ENCODE results near the gene GSE1. TPM values are rescaled to one million over a fixed set of nuclear protein-coding genes. Genes with fewer than 3 reads are reported as not detected.

The GSE1 gene
- total RNA-seq, 1 donor from 2014 or later, result 120 TPM

GRCh38 chr16:85619101-85619891, 6.2 kb downstream of the GSE1 start:
- no peaks in the 10 kb centered on the region for H3K27me3 ChIP-seq
- H3K4me1 ChIP-seq, result peaks cover 0 to 20% of the 10 kb centered on the region in 2 donors
- no peaks in the 10 kb centered on the region for H3K9me3 ChIP-seq
- no peak for TF ChIP-seq CTCF (IDR thresholded peaks at IDR 0.05)
- no peak overlapping the region for H3K4me3 ChIP-seq
- peaks cover 0 to 5% of the 10 kb centered on the region in 2 donors for H3K36me3 ChIP-seq
- H3K27ac ChIP-seq, result no peak overlapping the region
- intact Hi-C loops (cut with DNase I), result no loop called here
- DNase-seq (ENCODE audit: low spot score in 2 of 2), result no peak

- H3K4me1 ChIP-seq, result peaks cover 0 to 9% of the 10 kb centered on the region in 2 donors
- H3K4me3 ChIP-seq, result no peak overlapping the region
- no peak for TF ChIP-seq CTCF (IDR thresholded peaks at IDR 0.05)
- intact Hi-C loops (cut with DNase I), result no loop called here
- peaks cover 0 to 5% of the 10 kb centered on the region in 2 donors for H3K36me3 ChIP-seq
- DNase-seq (ENCODE audit: low spot score in 2 of 2), result no peak
- no peaks in the 10 kb centered on the region for H3K27me3 ChIP-seq
- H3K27ac ChIP-seq, result no peak overlapping the region
- H3K9me3 ChIP-seq, result no peaks in the 10 kb centered on the region
Measured at GRCh38 chr16:85620374-85620773, 7.3 kb downstream of the GSE1 start.

- DNase-seq (ENCODE audit: low spot score in 2 of 2), result no peak
- intact Hi-C loops (cut with DNase I), result no loop called here
Measured at GRCh38 chr16:85621698-85622428, 8.7 kb downstream of the GSE1 start.

GRCh38 chr16:85622683-85623082, 9.6 kb downstream of the GSE1 start:
- Histone ChIP-seq H3K27ac (no peak overlapping the region), H3K4me1 (peaks cover 0 to 4% of the 10 kb centered on the region in 2 donors), H3K27me3 (no peaks in the 10 kb centered on the region), H3K9me3 (no peaks in the 10 kb centered on the region), H3K4me3 (no peak overlapping the region), H3K36me3 (peaks cover 0 to 5% of the 10 kb centered on the region in 2 donors)
- DNase-seq (ENCODE audit: low spot score in 2 of 2), result no peak
- intact Hi-C loops (cut with DNase I), result no loop called here
- TF ChIP-seq CTCF (IDR thresholded peaks at IDR 0.05), result no peak

More at GRCh38 chr16:85621698-85622428, 8.7 kb downstream of the GSE1 start:
- Histone ChIP-seq H3K36me3 (peaks cover 0 to 5% of the 10 kb centered on the region in 2 donors), H3K27ac (no peak overlapping the region), H3K27me3 (no peaks in the 10 kb centered on the region), H3K4me3 (no peak overlapping the region), H3K9me3 (no peaks in the 10 kb centered on the region), H3K4me1 (no peaks in the 10 kb centered on the region)
- TF ChIP-seq CTCF (IDR thresholded peaks at IDR 0.05), result no peak

- Histone ChIP-seq H3K36me3 (peaks cover 0 to 5% of the 10 kb centered on the region in 2 donors), H3K9me3 (no peaks in the 10 kb centered on the region), H3K4me1 (peaks cover 0 to 8% of the 10 kb centered on the region in 2 donors), H3K4me3 (no peak overlapping the region), H3K27ac (no peak overlapping the region), H3K27me3 (no peaks in the 10 kb centered on the region)
- DNase-seq (ENCODE audit: low spot score in 2 of 2), result no peak
- intact Hi-C loops (cut with DNase I), result no loop called here
- TF ChIP-seq CTCF (IDR thresholded peaks at IDR 0.05), result no peak
Measured at GRCh38 chr16:85623250-85623649, 10.1 kb downstream of the GSE1 start.

Measured in ascending aorta (tissue), 2 donors.